Liver (tissue), 9 donors: ENCODE results near the gene TXNRD2. TPM values are rescaled to one million over a fixed set of nuclear protein-coding genes. Genes with fewer than 3 reads are reported as not detected.
"Not testable (repeated sequence)": the region's sequence is repeated elsewhere in the genome, so short reads cannot be mapped to it uniquely, and the experiment has no call there.

Source experiments
- DNase-seq: peaks from one replicate; pipeline ENCODE4 v3.0.0-alpha.2; 2017; ENCODE audit warnings: low spot score
- H3K27ac ChIP-seq, 2 donors: one replicate each; pipeline ENCODE4 v1.7.0; 2013; ENCODE audit warnings: inconsistent platforms in 2 of 2, low read length in 2 of 2, control low read depth in 1 of 2, low read depth in 1 of 2, mild to moderate bottlenecking in 1 of 2
- H3K27me3 ChIP-seq, 4 donors: one replicate each; pipeline versions ENCODE4 v1.6.1 to v1.7.0; 2013; ENCODE audit warnings: low read length in 3 of 4, inconsistent platforms in 1 of 4, mild to moderate bottlenecking in 1 of 4, moderate library complexity in 1 of 4; ENCODE audit not compliant: control insufficient read depth in 4 of 4, insufficient read depth in 4 of 4
- H3K36me3 ChIP-seq, 4 donors: one replicate each; pipeline versions ENCODE4 v1.6.1 to v1.7.0; 2013; ENCODE audit warnings: low read length in 3 of 4, mild to moderate bottlenecking in 3 of 4, low read depth in 1 of 4, moderate library complexity in 1 of 4; ENCODE audit not compliant: control insufficient read depth in 4 of 4, insufficient read depth in 3 of 4
- H3K4me1 ChIP-seq, 4 donors: one replicate each; pipeline versions ENCODE4 v1.6.1 to v1.7.0; 2013; ENCODE audit warnings: low read length in 3 of 4, mild to moderate bottlenecking in 3 of 4, moderate library complexity in 1 of 4; ENCODE audit not compliant: control insufficient read depth in 4 of 4, insufficient read depth in 4 of 4
- H3K4me3 ChIP-seq, 3 donors: one replicate each; pipeline versions ENCODE4 v1.6.1 to v1.7.0; 2013; ENCODE audit warnings: low read length in 3 of 3, control low read depth in 1 of 3, low read depth in 1 of 3, mild to moderate bottlenecking in 1 of 3
- H3K9ac ChIP-seq, 2 donors: one replicate each; pipeline ENCODE4 v1.7.0; 2013; ENCODE audit warnings: low read length in 2 of 2, mild to moderate bottlenecking in 2 of 2, moderate library complexity in 2 of 2, control low read depth in 1 of 2, low read depth in 1 of 2
- H3K9me3 ChIP-seq, 4 donors: one replicate each; pipeline versions ENCODE4 v1.6.1 to v1.7.0; 2013; ENCODE audit warnings: low read length in 3 of 4; ENCODE audit not compliant: control insufficient read depth in 4 of 4
- ATF3 ChIP-seq: IDR thresholded peaks from 2 replicates; pipeline ENCODE4 v1.6.1; 2016; ENCODE audit warnings: antibody characterized with exemption
- EGR1 ChIP-seq, 2 donors: IDR thresholded peaks; 2 replicates each; pipeline ENCODE4 v1.6.1; 2016 to 2018; ENCODE audit warnings: antibody characterized with exemption in 2 of 2, low read depth in 2 of 2
- FOXA1 ChIP-seq: IDR thresholded peaks from 2 replicates; pipeline ENCODE4 v1.6.1; 2016; ENCODE audit warnings: antibody characterized with exemption
- FOXA2 ChIP-seq: IDR thresholded peaks from 2 replicates; pipeline ENCODE4 v1.6.1; 2016; ENCODE audit warnings: antibody characterized with exemption
- GABPA ChIP-seq, 2 donors: IDR thresholded peaks in 1 of 2; conservative IDR thresholded peaks in 1 of 2; 2 replicates each; pipeline ENCODE4 v1.6.1; 2016; ENCODE audit warnings: antibody characterized with exemption in 2 of 2, mild to moderate bottlenecking in 1 of 2, moderate library complexity in 1 of 2
- HNF4A ChIP-seq, 2 donors: conservative IDR thresholded peaks; 2 replicates each; pipeline ENCODE4 v1.6.1; 2016; ENCODE audit warnings: antibody characterized with exemption in 2 of 2, mild to moderate bottlenecking in 2 of 2
- HNF4G ChIP-seq: IDR thresholded peaks from 2 replicates; pipeline ENCODE4 v1.6.1; 2016; ENCODE audit warnings: antibody characterized with exemption
- JUND ChIP-seq, 2 donors: IDR thresholded peaks; 2 replicates each; pipeline ENCODE4 v1.6.1; 2016; ENCODE audit warnings: antibody characterized with exemption in 2 of 2
- MAX ChIP-seq: IDR thresholded peaks from 2 replicates; pipeline ENCODE4 v1.6.1; 2016; ENCODE audit warnings: antibody characterized with exemption
- RAD21 ChIP-seq, 2 donors: IDR thresholded peaks; 2 replicates each; pipeline ENCODE4 v1.6.1; 2016; ENCODE audit warnings: antibody characterized with exemption in 2 of 2, mild to moderate bottlenecking in 2 of 2
- REST ChIP-seq: IDR thresholded peaks from 2 replicates; pipeline ENCODE4 v1.6.1; 2016; ENCODE audit warnings: antibody characterized with exemption, mild to moderate bottlenecking
- RXRA ChIP-seq, 2 donors: IDR thresholded peaks; 2 replicates each; pipeline ENCODE4 v1.6.1; 2017 to 2018; ENCODE audit warnings: antibody characterized with exemption in 2 of 2, mild to moderate bottlenecking in 1 of 2
- SP1 ChIP-seq: IDR thresholded peaks from 2 replicates; pipeline ENCODE4 v1.6.1; 2018; ENCODE audit warnings: antibody characterized with exemption, mild to moderate bottlenecking
- TAF1 ChIP-seq: conservative IDR thresholded peaks from 2 replicates; pipeline ENCODE4 v1.6.1; 2016; ENCODE audit warnings: antibody characterized with exemption, mild to moderate bottlenecking
- YY1 ChIP-seq: IDR thresholded peaks from 2 replicates; pipeline ENCODE4 v1.6.1; 2016; ENCODE audit warnings: antibody characterized with exemption, mild to moderate bottlenecking
- ZBTB33 ChIP-seq: IDR thresholded peaks from 2 replicates; pipeline ENCODE4 v1.6.1; 2016; ENCODE audit warnings: antibody characterized with exemption
- WGBS: extraction: QIAGEN DNeasy Blood & Tissue Kit; methylation state at CpG from one replicate; pipeline ENCODE4 v1.1.7; 2013; 5-methylcytosine and 5-hydroxymethylcytosine counted together
- polyA plus RNA-seq, 2 donors: library from polyadenylated mRNA; stranded (reverse) in 1 of 2; unstranded in 1 of 2; fragments of 200-250 nt in 1 of 2; fragments of >200 nt in 1 of 2; fragmentation: Nextera tagmentation in 1 of 2; extraction: Ambion mirVana in 1 of 2; gene quantifications; one replicate each; pipeline versions ENCODE4 v1.2.1 to v1.2.3, GENCODE V29; 2013 to 2015
- total RNA-seq, 2 donors: library from RNA; depleted of rRNA; stranded (reverse); fragments of >200 nt; gene quantifications; one replicate each; pipeline ENCODE4 v1.2.3, GENCODE V29; 2014
- TF ChIP-seq, protein P1 (sequence below): fragments of 150-350 bp; IDR thresholded peaks from 2 replicates; pipeline ENCODE4 v1.5.1; 2017; ENCODE audit warnings: improper control_type of control experiment, low read depth, low read length; ENCODE audit not compliant: missing input control
- donor health status: healthy.
- donor health status: healthy.
- donor health status: healthy.
- donor health status: healthy.
- donor health status: healthy.

TXNRD2 gene
- total and polyA plus RNA-seq, 4 donors: 22.2 to 41.3 (median 33.6) TPM

DNA sequence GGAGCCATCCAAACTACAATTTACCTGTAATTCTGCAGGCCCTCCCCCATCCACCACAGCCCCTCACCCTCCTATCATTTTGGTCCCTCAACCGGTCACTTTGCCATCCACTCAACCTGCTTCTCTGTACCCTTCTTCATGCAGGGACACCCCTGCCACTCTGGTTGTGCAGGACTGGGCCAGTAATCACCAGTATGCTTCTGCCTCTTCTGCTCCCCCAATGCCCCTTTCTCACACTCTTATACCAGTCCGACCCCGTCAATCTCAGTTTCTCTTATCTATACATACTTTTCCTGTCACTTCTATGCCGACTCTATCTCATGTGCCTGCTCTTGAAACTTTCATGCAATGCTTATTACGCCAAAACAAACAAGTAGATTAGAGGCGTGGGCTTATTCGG is 5.1 kb downstream of the TXNRD2 start:
- Histone ChIP-seq H3K9ac (no peak overlapping the region), H3K27ac (no peak overlapping the region), H3K4me3 (no peak overlapping the region), H3K9me3 (no peaks in the 10 kb centered on the region), H3K4me1 (peaks cover 7 to 35% (median 23%) of the 10 kb centered on the region in 4 donors), H3K27me3 (no peaks in the 10 kb centered on the region), H3K36me3 (no peaks in the 10 kb centered on the region)
- DNase-seq: no peak
- 95% methylated on average over 7 of the region's 7 CpGs for WGBS
- no peak for TF ChIP-seq HNF4A (conservative IDR thresholded peaks at IDR 0.05)
- no peak for TF ChIP-seq HNF4G
- TF ChIP-seq, protein P1, sequence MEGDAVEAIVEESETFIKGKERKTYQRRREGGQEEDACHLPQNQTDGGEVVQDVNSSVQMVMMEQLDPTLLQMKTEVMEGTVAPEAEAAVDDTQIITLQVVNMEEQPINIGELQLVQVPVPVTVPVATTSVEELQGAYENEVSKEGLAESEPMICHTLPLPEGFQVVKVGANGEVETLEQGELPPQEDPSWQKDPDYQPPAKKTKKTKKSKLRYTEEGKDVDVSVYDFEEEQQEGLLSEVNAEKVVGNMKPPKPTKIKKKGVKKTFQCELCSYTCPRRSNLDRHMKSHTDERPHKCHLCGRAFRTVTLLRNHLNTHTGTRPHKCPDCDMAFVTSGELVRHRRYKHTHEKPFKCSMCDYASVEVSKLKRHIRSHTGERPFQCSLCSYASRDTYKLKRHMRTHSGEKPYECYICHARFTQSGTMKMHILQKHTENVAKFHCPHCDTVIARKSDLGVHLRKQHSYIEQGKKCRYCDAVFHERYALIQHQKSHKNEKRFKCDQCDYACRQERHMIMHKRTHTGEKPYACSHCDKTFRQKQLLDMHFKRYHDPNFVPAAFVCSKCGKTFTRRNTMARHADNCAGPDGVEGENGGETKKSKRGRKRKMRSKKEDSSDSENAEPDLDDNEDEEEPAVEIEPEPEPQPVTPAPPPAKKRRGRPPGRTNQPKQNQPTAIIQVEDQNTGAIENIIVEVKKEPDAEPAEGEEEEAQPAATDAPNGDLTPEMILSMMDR: no peak
- TF ChIP-seq RAD21 (IDR thresholded peaks at IDR 0.05): no peak
- TF ChIP-seq ATF3: no peak
- TF ChIP-seq JUND (IDR thresholded peaks at IDR 0.05): no peak
- TF ChIP-seq FOXA1: no peak
- no peak for TF ChIP-seq MAX
- no peak for TF ChIP-seq GABPA (IDR thresholded peaks at IDR 0.05 in 1 of 2, conservative IDR thresholded peaks at IDR 0.05 in 1 of 2)
- TF ChIP-seq YY1: no peak
- TF ChIP-seq EGR1 (IDR thresholded peaks at IDR 0.05; ENCODE audit: low read depth in 2 of 2): no peak

DNA sequence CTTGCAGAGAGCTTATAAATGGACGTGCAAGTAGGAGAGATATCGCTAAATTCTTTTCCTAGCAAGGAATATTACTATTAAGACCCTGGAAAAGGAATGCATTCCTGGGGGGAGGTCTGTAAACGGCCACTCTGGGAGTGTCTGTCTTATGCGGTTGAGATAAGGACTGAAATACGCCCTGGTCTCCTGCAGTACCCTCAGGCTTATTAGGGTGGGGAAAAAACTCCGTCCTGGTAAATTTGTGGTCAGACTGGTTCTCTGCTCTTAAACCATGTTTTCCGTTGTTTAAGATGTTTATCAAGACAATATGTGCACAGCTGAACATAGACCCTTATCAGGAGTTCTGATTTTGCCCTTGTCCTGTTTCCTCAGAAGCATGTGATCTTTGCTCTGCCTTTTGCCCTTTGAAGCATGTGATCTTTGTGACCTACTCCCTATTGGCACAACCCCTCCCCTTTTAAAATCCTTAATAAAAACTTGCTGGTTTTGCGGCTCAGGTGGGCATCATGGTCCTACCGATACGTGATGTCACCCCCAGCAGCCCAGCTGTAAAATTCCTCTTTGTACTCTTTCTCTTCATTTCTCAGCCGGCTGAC is 6.4 kb downstream of the TXNRD2 start:
- not testable (repeated sequence) for H3K4me3 ChIP-seq, H3K27ac ChIP-seq, H3K36me3 ChIP-seq, H3K27me3 ChIP-seq, DNase-seq, H3K9me3 ChIP-seq, H3K9ac ChIP-seq
- H3K4me1 ChIP-seq: peaks cover 2 to 25% (median 18%) of the 10 kb centered on the region in 4 donors
- WGBS: 85% methylated on average over 11 of the region's 11 CpGs
- TF ChIP-seq HNF4A (conservative IDR thresholded peaks at IDR 0.05) (peak; percentile 59 to 65), RXRA (IDR thresholded peaks at IDR 0.05) (peak in 1 of 2 donors; percentile 27)

DNA sequence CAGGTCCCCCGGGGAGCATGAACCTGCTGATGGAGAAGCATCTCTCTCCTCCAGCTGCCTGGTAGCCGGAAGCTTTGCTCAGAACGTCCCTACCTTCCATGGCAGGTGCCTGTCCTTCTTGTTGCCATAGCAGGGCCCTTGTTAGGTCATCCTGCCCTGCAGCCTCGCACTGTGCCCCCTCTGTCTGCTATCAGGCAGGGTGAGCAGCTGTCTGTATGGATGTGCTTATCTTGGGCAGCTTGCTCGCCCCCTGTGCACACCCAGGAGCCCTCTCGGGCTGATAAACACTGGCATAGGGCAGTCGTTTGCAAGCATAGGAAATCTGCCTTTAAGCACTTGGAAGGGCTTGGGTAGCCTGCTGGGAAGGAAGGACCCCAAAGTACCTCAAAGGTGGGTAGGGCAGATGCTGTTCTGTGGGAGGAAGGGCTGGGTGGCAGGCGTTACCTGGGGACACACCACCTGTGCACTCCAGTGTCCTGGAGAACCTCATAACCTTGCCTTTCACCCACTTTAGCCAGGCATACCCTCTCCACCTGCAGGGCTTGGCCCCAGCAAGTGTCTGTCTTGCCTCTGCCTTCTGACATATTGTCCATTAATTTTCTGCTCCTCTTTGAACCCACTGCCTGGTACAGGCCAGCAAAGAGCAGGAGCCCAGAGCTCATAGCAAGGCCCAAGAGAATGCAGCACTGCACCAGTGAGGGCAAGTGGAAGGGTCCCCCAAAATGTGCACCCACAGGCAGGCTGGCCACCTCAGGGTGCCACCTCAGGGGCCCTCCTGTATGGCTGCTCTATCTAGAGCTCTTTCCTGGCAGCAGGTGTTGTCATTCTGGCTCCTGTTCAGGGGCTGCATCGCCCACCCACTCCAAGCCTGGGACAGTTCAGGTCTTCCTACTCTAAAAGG is 8.0 kb downstream of the TXNRD2 start:
- DNase-seq: peak; percentile 73
- H3K36me3 ChIP-seq: peaks cover 0 to 3% (median 0%) of the 10 kb centered on the region in 4 donors
- no peaks in the 10 kb centered on the region for H3K9me3 ChIP-seq
- no peak overlapping the region for H3K27ac ChIP-seq
- peaks cover 2 to 19% (median 15%) of the 10 kb centered on the region in 4 donors for H3K4me1 ChIP-seq
- 86% methylated on average over 9 of the region's 9 CpGs for WGBS
- no peaks in the 10 kb centered on the region for H3K27me3 ChIP-seq
- no peak overlapping the region for H3K9ac ChIP-seq
- H3K4me3 ChIP-seq: no peak overlapping the region
- TF ChIP-seq REST: no peak
- no peak for TF ChIP-seq FOXA1
- no peak for TF ChIP-seq MAX
- no peak for TF ChIP-seq SP1
- TF ChIP-seq HNF4A (conservative IDR thresholded peaks at IDR 0.05): no peak
- TF ChIP-seq TAF1: no peak
- TF ChIP-seq YY1: no peak
- TF ChIP-seq GABPA (IDR thresholded peaks at IDR 0.05 in 1 of 2, conservative IDR thresholded peaks at IDR 0.05 in 1 of 2): no peak
- no peak for TF ChIP-seq FOXA2
- TF ChIP-seq RXRA (IDR thresholded peaks at IDR 0.05): no peak
- no peak for TF ChIP-seq JUND (IDR thresholded peaks at IDR 0.05)
- no peak for TF ChIP-seq ZBTB33
- no peak for TF ChIP-seq HNF4G
